GM23338 (cell line): ENCODE data around the gene ABCC9. TPM values are rescaled to one million over a fixed set of nuclear protein-coding genes. Genes with fewer than 3 reads are reported as not detected.

Experiments used
- ATAC-seq: fragments of 200-7000 bp; cut with Tn5 transposase; 3 replicates; pipeline ENCODE4 v1.9.1; 2020
- DNase-seq: peaks from one replicate; pipeline ENCODE4 v3.0.0-alpha.2; 2015; ENCODE audit warnings: low spot score
- H2AFZ ChIP-seq: fragments of 200-600 bp; sonication (generic); 2 replicates; pipeline ENCODE4 v1.8.0; 2016; ENCODE audit warnings: antibody characterized with exemption, mild to moderate bottlenecking, moderate library complexity
- H3F3A ChIP-seq: fragments of 200-600 bp; sonication (generic); replicated peaks from 2 replicates; pipeline ENCODE4 v1.8.0; 2017; ENCODE audit warnings: antibody characterized with exemption, mixed run types, low read depth
- H3K27ac ChIP-seq: fragments of 200-600 bp; sonication (generic); 2 replicates; pipeline ENCODE4 v1.6.1; 2016; ENCODE audit warnings: low read depth
- H3K27me3 ChIP-seq: fragments of 200-600 bp; sonication (generic); 2 replicates; pipeline ENCODE4 v1.8.0; 2016; ENCODE audit warnings: mild to moderate bottlenecking, mixed run types, moderate library complexity; ENCODE audit not compliant: insufficient read depth
- H3K36me3 ChIP-seq: fragments of 200-600 bp; sonication (generic); 2 replicates; pipeline ENCODE4 v1.8.0; 2016; ENCODE audit warnings: mild to moderate bottlenecking; ENCODE audit not compliant: insufficient read depth
- H3K4me1 ChIP-seq: fragments of 200-600 bp; sonication (generic); 2 replicates; pipeline ENCODE4 v1.8.0; 2016; ENCODE audit warnings: mild to moderate bottlenecking, moderate library complexity; ENCODE audit not compliant: insufficient read depth
- H3K4me2 ChIP-seq: fragments of 200-600 bp; sonication (generic); 2 replicates; pipeline ENCODE4 v1.7.1; 2017; ENCODE audit warnings: mixed run types
- H3K4me3 ChIP-seq: fragments of 200-600 bp; sonication (generic); 2 replicates; pipeline ENCODE4 v1.6.1; 2016; ENCODE audit warnings: mixed run types
- H3K79me2 ChIP-seq: fragments of 200-600 bp; sonication (generic); replicated peaks from 2 replicates; pipeline ENCODE4 v1.8.0; 2017; ENCODE audit warnings: mild to moderate bottlenecking; ENCODE audit not compliant: insufficient read depth
- H3K9me2 ChIP-seq: fragments of 200-600 bp; sonication (generic); 2 replicates; pipeline ENCODE4 v1.8.0; 2017; ENCODE audit not compliant: insufficient read depth
- H4K20me1 ChIP-seq: fragments of 200-600 bp; sonication (generic); replicated peaks from 2 replicates; pipeline ENCODE4 v1.8.0; 2017; ENCODE audit warnings: mild to moderate bottlenecking; ENCODE audit not compliant: insufficient read depth
- H3K27ac Mint-ChIP-seq: 2 replicates; pipeline ENCODE4 v1.8.0; 2020; ENCODE audit warnings: inconsistent platforms, mild to moderate bottlenecking, moderate library complexity, mixed read lengths
- H3K27me3 Mint-ChIP-seq: 3 replicates; pipeline ENCODE4 v1.8.0; 2022; ENCODE audit warnings: low read depth, mild to moderate bottlenecking, moderate library complexity, mixed read lengths, inconsistent platforms; ENCODE audit not compliant: insufficient read depth, poor library complexity
- H3K36me3 Mint-ChIP-seq: 3 replicates; pipeline ENCODE4 v1.8.0; 2021; ENCODE audit warnings: low read depth, mild to moderate bottlenecking, inconsistent platforms, moderate library complexity, mixed read lengths
- H3K4me1 Mint-ChIP-seq: 3 replicates; pipeline ENCODE4 v1.8.0; 2020; ENCODE audit warnings: mild to moderate bottlenecking, inconsistent platforms, mixed read lengths
- H3K4me3 Mint-ChIP-seq: 3 replicates; pipeline ENCODE4 v1.8.0; 2021; ENCODE audit warnings: moderate library complexity, mild to moderate bottlenecking, inconsistent platforms, mixed read lengths
- H3K9me3 Mint-ChIP-seq: 3 replicates; pipeline ENCODE4 v1.8.0; 2020; ENCODE audit warnings: moderate library complexity, mild to moderate bottlenecking, inconsistent platforms, mixed read lengths
- EZH2 ChIP-seq: fragments of 200-600 bp; sonication (generic); IDR thresholded peaks from one replicate; pipeline ENCODE4 v1.8.0; 2017; ENCODE audit warnings: antibody characterized with exemption, mild to moderate bottlenecking, low read depth; ENCODE audit not compliant: unreplicated experiment
- EZH2phosphoT487 ChIP-seq: fragments of 200-600 bp; sonication (generic); IDR thresholded peaks from one replicate; pipeline ENCODE4 v1.8.1; 2018; ENCODE audit warnings: antibody characterized with exemption; ENCODE audit not compliant: unreplicated experiment
- JUNB ChIP-seq: IDR thresholded peaks from one replicate; pipeline ENCODE4 v1.6.1; 2016; ENCODE audit warnings: antibody characterized with exemption; ENCODE audit not compliant: unreplicated experiment
- NANOG ChIP-seq: IDR thresholded peaks from 2 replicates; pipeline ENCODE4 v1.6.1; 2016; ENCODE audit warnings: antibody characterized with exemption, borderline replicate concordance
- ZNF114 ChIP-seq: fragments of 250-450 bp; sonication (Bioruptor Pico); IDR thresholded peaks from 2 replicates; pipeline ENCODE4 v1.5.0; 2020; ENCODE audit warnings: mild to moderate bottlenecking, moderate library complexity
- ZNF331 ChIP-seq: fragments of 250-450 bp; sonication (Bioruptor Pico); IDR thresholded peaks from 2 replicates; pipeline ENCODE4 v1.5.0; 2020; ENCODE audit warnings: low read depth, mild to moderate bottlenecking, moderate library complexity
- ZNF462 ChIP-seq: fragments of 250-450 bp; sonication (Bioruptor Pico); IDR thresholded peaks from 2 replicates; pipeline ENCODE4 v1.5.0; 2020; ENCODE audit warnings: mild to moderate bottlenecking, moderate library complexity
- polyA plus RNA-seq: library from polyadenylated mRNA; unstranded; fragments of >200 nt; fragmentation: Nextera tagmentation; extraction: Ambion mirVana; gene quantifications from 2 replicates; pipeline ENCODE4 v1.2.1, GENCODE V29; 2016
- total RNA-seq: library from RNA; depleted of rRNA; stranded (reverse); fragments of >200 nt; shearing (Covaris generic); gene quantifications from 2 replicates; pipeline ENCODE4 v1.2.3, GENCODE V29; 2014
- TF ChIP-seq, protein P1 (sequence below), 2 experiments: fragments of 200-600 bp in 1 of 2; sonication (generic) in 1 of 2; conservative IDR thresholded peaks; 2 replicates each; pipeline versions ENCODE4 v1.5.1 to v1.6.1; 2016 to 2017; ENCODE audit warnings: antibody characterized with exemption in 2 of 2, low read depth in 2 of 2, mild to moderate bottlenecking in 2 of 2, moderate library complexity in 1 of 2
- TF ChIP-seq, protein P2 (sequence below): IDR thresholded peaks from one replicate; pipeline ENCODE4 v1.6.1; 2018; ENCODE audit warnings: antibody characterized with exemption; ENCODE audit not compliant: unreplicated experiment

Gene ABCC9
- total and polyA plus RNA-seq, 2 experiments from 2014 or later, result not detected

DNA sequence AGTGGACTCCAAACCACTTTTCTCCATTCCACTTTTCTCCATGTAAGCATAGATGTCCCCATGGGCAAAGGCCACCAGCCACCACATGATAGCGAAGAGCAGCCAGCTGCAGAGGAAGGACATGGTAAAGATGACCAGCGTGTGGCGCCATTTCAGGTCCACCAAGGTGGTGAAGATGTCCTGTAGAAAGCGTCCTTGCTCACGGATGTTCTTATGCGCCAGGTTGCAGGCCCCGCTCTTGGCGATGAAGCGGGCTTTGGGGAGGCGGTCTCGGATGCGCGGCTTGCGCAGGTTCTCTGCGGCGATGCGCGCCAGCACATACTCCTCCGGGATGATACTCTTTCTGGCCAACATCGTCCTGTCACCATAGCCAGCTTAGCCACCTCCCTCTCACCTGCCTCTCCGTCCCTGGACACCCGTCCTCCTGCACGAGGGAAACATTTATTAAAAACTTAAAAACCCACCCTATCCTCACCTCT is 167.9 kb downstream of the ABCC9 start (continued):
- peak; percentile 96 for TF ChIP-seq ZNF462 (CRISPR knock-in tag)

DNA sequence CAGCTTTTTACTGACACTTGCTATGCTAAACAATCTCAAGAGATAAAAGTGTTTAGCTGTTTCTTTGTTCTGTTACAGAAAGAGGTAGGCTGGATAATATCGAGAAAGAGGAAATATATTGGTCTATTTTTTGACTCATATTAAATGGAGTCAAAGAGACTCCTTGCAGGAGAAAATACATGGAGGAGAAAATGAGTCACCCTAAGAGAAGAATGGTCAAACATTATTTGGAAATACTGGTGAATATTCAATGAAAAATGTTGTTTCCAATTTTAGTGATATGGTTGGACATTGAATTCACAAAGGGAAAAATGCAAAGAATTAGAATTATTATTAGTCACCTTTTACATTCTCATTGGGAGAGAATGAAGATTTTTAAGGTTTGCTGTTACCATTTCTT is 169.9 kb downstream of the ABCC9 start:
- no peak overlapping the region for H3K4me3 Mint-ChIP-seq
- H3K4me2 ChIP-seq, result no peak overlapping the region
- H3K27me3 Mint-ChIP-seq, result peaks cover 9% of the 10 kb centered on the region

More for the DNA sequence above, 169.9 kb downstream of the ABCC9 start:
- Histone ChIP-seq H3F3A (no peaks in the 10 kb centered on the region), H2AFZ (no peak overlapping the region), H3K27ac (no peak overlapping the region), H3K36me3 (no peaks in the 10 kb centered on the region), H3K4me1 (peaks cover 8% of the 10 kb centered on the region), H4K20me1 (no peaks in the 10 kb centered on the region), H3K79me2 (no peaks in the 10 kb centered on the region), H3K4me3 (no peak overlapping the region), H3K9me2 (no peaks in the 10 kb centered on the region), H3K27me3 (peaks cover 32% of the 10 kb centered on the region)
- no peaks in the 10 kb centered on the region for H3K9me3 Mint-ChIP-seq
- TF ChIP-seq EZH2phosphoT487, result no peak
- TF ChIP-seq NANOG, result no peak
- TF ChIP-seq EZH2, result no peak
- TF ChIP-seq, protein P1, sequence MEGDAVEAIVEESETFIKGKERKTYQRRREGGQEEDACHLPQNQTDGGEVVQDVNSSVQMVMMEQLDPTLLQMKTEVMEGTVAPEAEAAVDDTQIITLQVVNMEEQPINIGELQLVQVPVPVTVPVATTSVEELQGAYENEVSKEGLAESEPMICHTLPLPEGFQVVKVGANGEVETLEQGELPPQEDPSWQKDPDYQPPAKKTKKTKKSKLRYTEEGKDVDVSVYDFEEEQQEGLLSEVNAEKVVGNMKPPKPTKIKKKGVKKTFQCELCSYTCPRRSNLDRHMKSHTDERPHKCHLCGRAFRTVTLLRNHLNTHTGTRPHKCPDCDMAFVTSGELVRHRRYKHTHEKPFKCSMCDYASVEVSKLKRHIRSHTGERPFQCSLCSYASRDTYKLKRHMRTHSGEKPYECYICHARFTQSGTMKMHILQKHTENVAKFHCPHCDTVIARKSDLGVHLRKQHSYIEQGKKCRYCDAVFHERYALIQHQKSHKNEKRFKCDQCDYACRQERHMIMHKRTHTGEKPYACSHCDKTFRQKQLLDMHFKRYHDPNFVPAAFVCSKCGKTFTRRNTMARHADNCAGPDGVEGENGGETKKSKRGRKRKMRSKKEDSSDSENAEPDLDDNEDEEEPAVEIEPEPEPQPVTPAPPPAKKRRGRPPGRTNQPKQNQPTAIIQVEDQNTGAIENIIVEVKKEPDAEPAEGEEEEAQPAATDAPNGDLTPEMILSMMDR (conservative IDR thresholded peaks at IDR 0.05; ENCODE audit: low read depth in 2 of 2), result no peak
- no peak for TF ChIP-seq ZNF331 (CRISPR knock-in tag)
- no peak for TF ChIP-seq JUNB
- TF ChIP-seq, protein P2, sequence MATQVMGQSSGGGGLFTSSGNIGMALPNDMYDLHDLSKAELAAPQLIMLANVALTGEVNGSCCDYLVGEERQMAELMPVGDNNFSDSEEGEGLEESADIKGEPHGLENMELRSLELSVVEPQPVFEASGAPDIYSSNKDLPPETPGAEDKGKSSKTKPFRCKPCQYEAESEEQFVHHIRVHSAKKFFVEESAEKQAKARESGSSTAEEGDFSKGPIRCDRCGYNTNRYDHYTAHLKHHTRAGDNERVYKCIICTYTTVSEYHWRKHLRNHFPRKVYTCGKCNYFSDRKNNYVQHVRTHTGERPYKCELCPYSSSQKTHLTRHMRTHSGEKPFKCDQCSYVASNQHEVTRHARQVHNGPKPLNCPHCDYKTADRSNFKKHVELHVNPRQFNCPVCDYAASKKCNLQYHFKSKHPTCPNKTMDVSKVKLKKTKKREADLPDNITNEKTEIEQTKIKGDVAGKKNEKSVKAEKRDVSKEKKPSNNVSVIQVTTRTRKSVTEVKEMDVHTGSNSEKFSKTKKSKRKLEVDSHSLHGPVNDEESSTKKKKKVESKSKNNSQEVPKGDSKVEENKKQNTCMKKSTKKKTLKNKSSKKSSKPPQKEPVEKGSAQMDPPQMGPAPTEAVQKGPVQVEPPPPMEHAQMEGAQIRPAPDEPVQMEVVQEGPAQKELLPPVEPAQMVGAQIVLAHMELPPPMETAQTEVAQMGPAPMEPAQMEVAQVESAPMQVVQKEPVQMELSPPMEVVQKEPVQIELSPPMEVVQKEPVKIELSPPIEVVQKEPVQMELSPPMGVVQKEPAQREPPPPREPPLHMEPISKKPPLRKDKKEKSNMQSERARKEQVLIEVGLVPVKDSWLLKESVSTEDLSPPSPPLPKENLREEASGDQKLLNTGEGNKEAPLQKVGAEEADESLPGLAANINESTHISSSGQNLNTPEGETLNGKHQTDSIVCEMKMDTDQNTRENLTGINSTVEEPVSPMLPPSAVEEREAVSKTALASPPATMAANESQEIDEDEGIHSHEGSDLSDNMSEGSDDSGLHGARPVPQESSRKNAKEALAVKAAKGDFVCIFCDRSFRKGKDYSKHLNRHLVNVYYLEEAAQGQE, result no peak
- TF ChIP-seq ZNF114, result no peak
- no peak for ATAC-seq
- peaks cover 12% of the 10 kb centered on the region for H3K4me1 Mint-ChIP-seq
- no peak overlapping the region for H3K27ac Mint-ChIP-seq
- no peaks in the 10 kb centered on the region for H3K36me3 Mint-ChIP-seq
- no peak for DNase-seq
